Neutrophil (primary cell): ENCODE results near the gene STEAP1B.

Experiments
- H3K27ac ChIP-seq: fragments of 200-600 bp; sonication (generic); 2 replicates; pipeline ENCODE4 v1.5.1; 2016; ENCODE audit warnings: mild to moderate bottlenecking, moderate library complexity
- H3K27me3 ChIP-seq: fragments of 200-600 bp; sonication (generic); 2 replicates; pipeline ENCODE4 v1.6.0; 2016; ENCODE audit warnings: mild to moderate bottlenecking
- H3K36me3 ChIP-seq: fragments of 200-600 bp; sonication (generic); 2 replicates; pipeline ENCODE4 v1.5.1; 2017
- H3K4me1 ChIP-seq, 2 experiments: fragments of 200-600 bp in 1 of 2; sonication (generic) in 1 of 2; 1 replicate in 1 of 2; 2 replicates in 1 of 2; pipeline versions ENCODE4 v1.5.1 to v1.6.1; 2013 to 2016; ENCODE audit warnings: low read depth in 1 of 2, low read length in 1 of 2, mild to moderate bottlenecking in 1 of 2, moderate library complexity in 1 of 2; ENCODE audit not compliant: control insufficient read depth in 1 of 2, insufficient read depth in 1 of 2
- H3K4me3 ChIP-seq, 2 experiments: fragments of 200-600 bp in 1 of 2; sonication (generic) in 1 of 2; 1 replicate in 1 of 2; 2 replicates in 1 of 2; pipeline ENCODE4 v1.5.1; 2013 to 2016; ENCODE audit warnings: low read depth in 1 of 2, low read length in 1 of 2, mild to moderate bottlenecking in 1 of 2, moderate library complexity in 1 of 2
- H3K9me3 ChIP-seq: fragments of 200-600 bp; sonication (generic); 2 replicates; pipeline ENCODE4 v1.5.1; 2016
- CTCF ChIP-seq: fragments of 200-600 bp; sonication (generic); IDR thresholded peaks from 2 replicates; pipeline ENCODE4 v1.5.1; 2016; ENCODE audit warnings: antibody characterized with exemption

STEAP1B gene

GRCh38 chr7:22377703-22378102 is 122.3 kb downstream of the STEAP1B start:
- H3K36me3 ChIP-seq, result no peaks in the 10 kb centered on the region
- TF ChIP-seq CTCF, result no peak
- no peak overlapping the region for H3K27ac ChIP-seq
- no peaks in the 10 kb centered on the region for H3K9me3 ChIP-seq
- H3K4me1 ChIP-seq, result no peaks in the 10 kb centered on the region
- H3K27me3 ChIP-seq, result no peaks in the 10 kb centered on the region
- no peak overlapping the region for H3K4me3 ChIP-seq

GRCh38 chr7:22375359-22376048 is 124.5 kb downstream of the STEAP1B start:
- no peaks in the 10 kb centered on the region for H3K9me3 ChIP-seq
- H3K4me1 ChIP-seq, result no peaks in the 10 kb centered on the region
- H3K4me3 ChIP-seq, result no peak overlapping the region
- H3K27me3 ChIP-seq, result no peaks in the 10 kb centered on the region
- H3K27ac ChIP-seq, result no peak overlapping the region
- TF ChIP-seq CTCF, result no peak
- no peaks in the 10 kb centered on the region for H3K36me3 ChIP-seq

- no peak overlapping the region for H3K4me3 ChIP-seq
- H3K9me3 ChIP-seq, result no peaks in the 10 kb centered on the region
- no peak for TF ChIP-seq CTCF
- no peaks in the 10 kb centered on the region for H3K4me1 ChIP-seq
- no peaks in the 10 kb centered on the region for H3K27me3 ChIP-seq
- H3K27ac ChIP-seq, result no peak overlapping the region
- no peaks in the 10 kb centered on the region for H3K36me3 ChIP-seq
Observed at GRCh38 chr7:22373911-22374310, 126.1 kb downstream of the STEAP1B start.

GRCh38 chr7:22373388-22373787 is 126.6 kb downstream of the STEAP1B start:
- Histone ChIP-seq H3K4me3 (no peak overlapping the region), H3K27me3 (no peaks in the 10 kb centered on the region), H3K36me3 (no peaks in the 10 kb centered on the region), H3K9me3 (no peaks in the 10 kb centered on the region), H3K27ac (no peak overlapping the region), H3K4me1 (no peaks in the 10 kb centered on the region)
- no peak for TF ChIP-seq CTCF

- H3K4me1 ChIP-seq, result no peaks in the 10 kb centered on the region
- H3K27me3 ChIP-seq, result no peaks in the 10 kb centered on the region
- H3K4me3 ChIP-seq, result no peak overlapping the region
- H3K9me3 ChIP-seq, result no peaks in the 10 kb centered on the region
- H3K27ac ChIP-seq, result no peak overlapping the region
- no peak for TF ChIP-seq CTCF
- no peaks in the 10 kb centered on the region for H3K36me3 ChIP-seq
Observed at GRCh38 chr7:22372863-22373262, 127.1 kb downstream of the STEAP1B start.
